K562 (cell line): ENCODE measurements around the gene KCNIP2. TPM values are rescaled to one million over a fixed set of nuclear protein-coding genes. Genes with fewer than 3 reads are reported as not detected.
A peak's percentile ranks its signal among the peaks of the same experiment; 100 is the strongest.

Experiments
- ARID3A ChIP-seq: IDR thresholded peaks from 2 replicates; pipeline ENCODE4 v1.6.1; 2012; ENCODE audit warnings: low read depth, low read length, improper control_type of control experiment, borderline replicate concordance
- CBX1 ChIP-seq: sonication (generic); IDR thresholded peaks from 2 replicates; pipeline ENCODE4 v1.6.1; 2016; ENCODE audit warnings: antibody characterized with exemption, low read depth, mild to moderate bottlenecking
- DEAF1 ChIP-seq: fragments of 450-650 bp; formaldehyde crosslinking; IDR thresholded peaks from 2 replicates; pipeline ENCODE4 v1.4.0; 2020; ENCODE audit warnings: mild to moderate bottlenecking, moderate library complexity
- ELF2 ChIP-seq: fragments of 250-450 bp; sonication (Bioruptor Pico); IDR thresholded peaks from 2 replicates; pipeline ENCODE4 v1.5.0; 2021; ENCODE audit warnings: mild to moderate bottlenecking
- ERF ChIP-seq: fragments of 450-650 bp; formaldehyde crosslinking; IDR thresholded peaks from 2 replicates; pipeline ENCODE4 v1.4.0; 2020; ENCODE audit warnings: mild to moderate bottlenecking, mixed read lengths
- FOXP4 ChIP-seq: sonication (generic); formaldehyde crosslinking; IDR thresholded peaks from 2 replicates; pipeline ENCODE4 v1.8.0; 2022; ENCODE audit warnings: mild to moderate bottlenecking, missing genetic modification reagents, borderline replicate concordance
- JUND ChIP-seq, 2 experiments: IDR thresholded peaks; 2 replicates in 1 of 2; 3 replicates in 1 of 2; pipeline ENCODE4 v1.6.1; 2011; ENCODE audit warnings: borderline replicate concordance in 2 of 2, low read depth in 2 of 2, low read length in 2 of 2, improper control_type of control experiment in 1 of 2, missing biosample characterization in 1 of 2, missing genetic modification characterization in 1 of 2, missing genetic modification reagents in 1 of 2
- NFRKB ChIP-seq: fragments of 450-650 bp; IDR thresholded peaks from 2 replicates; pipeline ENCODE4 v1.6.1; 2016; ENCODE audit warnings: low read depth
- RBFOX2 ChIP-seq: fragments of 200-400 bp; formaldehyde crosslinking; IDR thresholded peaks from 2 replicates; pipeline ENCODE4 v1.6.1; 2017; ENCODE audit warnings: low read depth, mild to moderate bottlenecking, low read length, moderate library complexity
- RREB1 ChIP-seq: fragments of 250-450 bp; sonication (Bioruptor Pico); IDR thresholded peaks from 2 replicates; pipeline ENCODE4 v1.4.0; 2020
- TAF7 ChIP-seq: fragments of 450-650 bp; IDR thresholded peaks from 2 replicates; pipeline ENCODE4 v1.6.1; 2016; ENCODE audit warnings: missing genetic modification characterization, missing compliant biosample characterization
- VEZF1 ChIP-seq: fragments of 200-800 bp; sonication (Bioruptor generic); IDR thresholded peaks from 2 replicates; pipeline ENCODE4 v1.6.1; 2017; ENCODE audit warnings: missing genetic modification characterization, missing compliant biosample characterization
- polyA plus RNA-seq, 8 experiments: library from polyadenylated mRNA; depleted of rRNA in 4 of 8; stranded (reverse) in 5 of 8; unstranded in 3 of 8; fragments of >200 nt; fragmentation: Nextera tagmentation in 2 of 8; fragmentation: Illumina TruSeq in 1 of 8; extraction: Ambion mirVana in 2 of 8; extraction: Trizol in 1 of 8; gene quantifications; 2 replicates each; pipeline versions ENCODE4 v1.2.1 to v1.2.3, GENCODE V29; 2011 to 2014; ENCODE audit warnings: inconsistent platforms in 1 of 8, missing spikeins in 1 of 8
- total RNA-seq, 7 experiments: library from RNA; depleted of rRNA in 6 of 7; stranded (reverse); fragments of >200 nt in 6 of 7; fragmentation: Illumina TruSeq in 2 of 7; extraction: Trizol in 2 of 7; gene quantifications; 2 replicates each; pipeline versions ENCODE4 v1.2.1 to v1.2.3, GENCODE V29; 2011 to 2021; ENCODE audit warnings: low replicate concordance in 1 of 7

Gene KCNIP2
- total and polyA plus RNA-seq, 9 of the 15 experiments (the other 6 are each of a cell fraction or from before 2014, with no cell fraction given) = 2.5 to 7.6 (median 4.1) TPM

GRCh38 chr10:101818119-101818871 is 25.3 kb downstream of the KCNIP2 start, which contains the start of gene OGA (continued):
- TF ChIP-seq RREB1 (CRISPR knock-in tag) (0 out of 2 replicates have a peak, but pooled peaks have one; percentile 16), ARID3A (no peak), ERF (peak; percentile 55), FOXP4 (0 out of 2 replicates have a peak, but pooled peaks have one; percentile 46), JUND (IDR thresholded peaks at IDR 0.05; ENCODE audit: borderline replicate concordance, low read depth, low read length) (peak; percentile 97), JUND (tag; IDR thresholded peaks at IDR 0.05; ENCODE audit: borderline replicate concordance, low read depth, low read length) (no peak), RBFOX2 (peak; percentile 82), NFRKB (peak; percentile 44; the same call in 1 of the 2 replicates), VEZF1 (CRISPR knock-in tag) (peak; percentile 99), CBX1 (no peak), ELF2 (CRISPR knock-in tag) (peak; percentile 80), TAF7 (tag) (peak; percentile 99), DEAF1 (peak; percentile 46; the same call in 1 of the 2 replicates)
